HG03571 (cell line): ENCODE measurements around the gene CYP1B1.

Experiments used
- ATAC-seq: cut with Tn5 transposase; IDR thresholded peaks from one replicate; pipeline ENCODE4 v1.9.1; 2021; ENCODE audit not compliant: unreplicated experiment

The CYP1B1 gene

DNA sequence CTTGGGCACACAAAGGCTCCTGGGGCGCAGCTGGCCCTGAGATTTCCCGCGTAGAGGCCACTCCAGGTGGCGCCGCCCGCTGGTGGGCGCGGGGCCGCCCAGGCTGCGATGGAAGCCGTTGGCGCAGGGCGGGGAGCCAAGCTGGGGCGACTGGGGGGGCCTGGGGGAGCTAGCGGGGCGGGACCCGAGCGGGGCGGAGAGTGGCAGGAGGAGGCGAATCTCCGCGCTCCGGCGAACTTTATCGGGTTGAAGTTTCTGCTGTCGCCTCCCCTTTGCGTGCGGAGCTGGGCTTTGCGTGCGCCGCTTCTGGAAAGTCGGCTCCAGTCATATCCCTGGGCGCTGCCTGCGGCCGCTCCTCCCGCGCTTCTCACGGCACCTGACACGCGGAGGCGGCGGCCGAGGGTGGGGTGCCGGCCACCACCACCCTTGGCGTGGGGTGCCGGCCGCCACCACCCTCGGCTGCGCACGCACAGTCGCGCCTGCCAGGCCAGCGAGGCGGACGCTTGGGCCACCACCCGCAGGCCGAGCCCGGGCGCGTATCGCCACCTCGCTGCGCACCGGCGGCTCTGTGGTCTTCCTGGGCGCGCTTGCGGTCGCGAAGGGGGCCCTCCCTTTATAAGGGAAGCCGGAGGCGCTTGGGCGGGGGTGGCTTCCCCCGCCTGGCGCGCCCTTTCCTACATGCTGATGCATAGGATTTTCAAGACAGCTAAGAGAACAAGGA is 919 bp upstream of the CYP1B1 start:
- ATAC-seq: peak; percentile 56

DNA sequence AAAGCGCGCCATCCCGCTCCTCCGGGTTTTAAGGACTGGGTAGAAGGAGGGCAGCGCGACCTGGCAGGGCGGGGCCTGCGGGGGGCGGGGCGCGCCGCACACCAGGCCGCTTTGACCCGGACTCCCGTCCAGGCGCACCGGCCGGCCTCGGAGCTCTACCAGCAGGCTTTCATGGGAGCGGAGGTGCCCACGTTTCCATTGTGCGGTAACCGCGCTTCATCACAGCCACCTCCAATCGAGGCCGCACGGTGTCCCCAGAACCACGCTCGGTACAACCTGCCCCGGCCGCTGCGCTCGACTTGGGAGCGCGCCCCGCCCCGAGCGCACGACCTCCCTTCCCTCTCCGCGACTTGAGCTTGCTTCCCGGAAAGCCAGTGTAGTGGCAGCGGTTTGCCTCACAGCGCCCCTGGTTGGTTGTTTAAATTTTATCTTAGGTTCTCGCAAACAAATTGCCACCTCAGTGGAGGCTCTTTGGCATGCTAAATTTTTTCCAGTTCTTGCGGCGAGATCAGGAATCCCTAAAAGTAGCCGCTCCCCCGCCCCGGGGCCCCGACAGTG is 280 bp upstream of the CYP1B1 start:
- ATAC-seq: peak; percentile 47

DNA sequence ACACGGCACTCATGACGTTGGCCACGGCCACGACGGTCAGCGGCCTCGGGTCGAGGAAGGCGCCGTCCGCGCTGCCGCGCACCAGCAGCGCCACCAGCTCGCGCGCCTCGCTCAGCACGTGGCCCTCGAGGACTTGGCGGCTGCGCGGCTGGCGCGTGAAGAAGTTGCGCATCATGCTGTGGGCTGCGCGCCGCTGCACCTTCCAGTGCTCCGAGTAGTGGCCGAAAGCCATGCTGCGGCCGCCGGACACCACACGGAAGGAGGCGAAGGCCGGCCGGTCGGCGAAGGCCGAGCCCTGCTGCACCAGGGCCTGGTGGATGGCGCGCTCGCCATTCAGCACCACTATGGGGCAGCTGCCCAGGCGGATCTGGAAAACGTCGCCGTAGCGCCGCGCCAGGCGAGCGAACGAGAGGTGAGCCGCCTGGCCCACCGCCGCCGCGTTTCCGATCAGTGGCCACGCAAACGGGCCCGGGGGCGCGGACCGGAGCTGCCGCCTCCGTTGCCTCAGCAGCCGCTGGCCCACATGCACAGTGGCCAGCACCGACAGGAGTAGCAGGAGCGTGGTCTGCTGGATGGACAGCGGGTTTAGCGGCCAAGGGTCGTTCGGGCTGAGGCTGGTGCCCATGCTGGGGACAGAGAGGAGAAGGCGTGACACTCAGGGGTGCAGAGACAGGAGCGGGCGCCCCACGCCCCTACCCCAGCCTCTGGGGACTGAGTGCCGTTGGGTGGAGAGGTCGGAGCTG is 1.0 kb downstream of the CYP1B1 start:
- no peak for ATAC-seq

DNA sequence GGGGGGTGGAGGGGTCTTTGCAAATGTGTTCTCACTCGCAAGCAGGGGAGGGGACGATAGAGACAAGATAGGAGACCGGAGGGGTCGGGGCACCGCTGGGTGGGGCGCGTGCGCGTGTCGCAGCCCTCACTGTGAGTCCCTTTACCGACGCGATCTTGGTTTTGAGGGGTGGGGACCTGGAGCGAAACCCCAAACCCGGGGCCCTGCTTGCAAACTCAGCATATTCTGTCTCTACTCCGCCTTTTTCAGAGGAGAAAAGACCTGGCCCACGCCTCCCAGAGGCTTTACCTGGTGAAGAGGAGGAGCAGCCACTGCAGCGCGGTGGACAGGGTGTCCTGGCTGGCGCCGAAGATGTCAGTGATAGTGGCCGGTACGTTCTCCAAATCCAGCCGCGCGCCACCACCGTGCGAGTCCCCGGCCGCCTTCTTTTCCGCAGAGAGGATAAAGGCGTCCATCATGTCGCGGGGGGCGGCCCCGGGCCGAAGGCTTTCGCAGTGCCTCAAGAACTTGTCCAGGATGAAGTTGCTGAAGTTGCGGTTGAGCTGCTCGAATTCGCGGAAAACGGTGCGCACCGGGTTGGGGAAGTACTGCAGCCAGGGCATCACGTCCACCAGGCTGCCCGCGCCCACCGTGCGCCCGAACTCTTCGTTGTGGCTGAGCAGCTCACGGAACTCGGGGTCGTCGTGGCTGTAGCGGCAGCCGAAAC is 1.7 kb downstream of the CYP1B1 start:
- ATAC-seq: no peak

DNA sequence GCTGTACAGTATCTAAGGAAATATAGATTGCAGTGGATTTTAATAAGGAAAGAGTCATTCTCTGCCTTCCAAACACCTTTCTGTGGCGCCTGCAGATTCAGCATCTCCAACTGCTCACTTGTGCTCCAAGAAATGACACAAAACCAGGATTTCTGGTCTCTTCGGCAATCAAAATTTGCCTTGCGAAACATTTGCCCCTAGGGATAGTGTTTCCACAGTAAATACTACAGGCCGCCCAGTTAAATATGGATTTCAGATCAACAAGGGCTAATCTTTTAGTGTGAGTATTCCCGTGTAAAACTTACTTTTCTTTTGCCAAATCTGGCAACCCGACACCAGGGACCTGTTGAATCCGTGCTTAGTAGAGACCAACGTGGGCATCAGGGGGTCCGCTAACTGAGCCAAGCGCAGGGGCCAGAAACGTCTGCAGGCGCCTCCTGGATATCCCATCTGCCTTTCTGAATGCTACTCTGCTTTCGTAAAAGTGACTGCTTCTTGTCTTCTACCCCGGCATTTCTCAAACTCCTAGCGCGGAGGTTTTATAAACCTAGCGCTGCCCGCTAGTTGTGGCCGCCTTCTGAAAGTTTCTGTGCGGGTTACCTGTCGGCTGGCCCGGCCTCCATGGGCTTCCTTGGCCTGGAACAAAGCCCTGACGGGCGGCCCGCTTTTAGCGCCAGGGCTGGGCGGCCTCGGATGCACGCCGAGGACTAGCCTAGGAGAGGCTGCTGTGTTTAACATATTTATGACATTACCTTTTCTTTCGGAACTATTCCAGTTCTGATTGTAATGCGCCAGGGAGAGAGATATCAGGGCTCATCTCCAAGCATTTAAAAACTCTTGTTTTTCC is 2.5 kb downstream of the CYP1B1 start:
- ATAC-seq: no peak

DNA sequence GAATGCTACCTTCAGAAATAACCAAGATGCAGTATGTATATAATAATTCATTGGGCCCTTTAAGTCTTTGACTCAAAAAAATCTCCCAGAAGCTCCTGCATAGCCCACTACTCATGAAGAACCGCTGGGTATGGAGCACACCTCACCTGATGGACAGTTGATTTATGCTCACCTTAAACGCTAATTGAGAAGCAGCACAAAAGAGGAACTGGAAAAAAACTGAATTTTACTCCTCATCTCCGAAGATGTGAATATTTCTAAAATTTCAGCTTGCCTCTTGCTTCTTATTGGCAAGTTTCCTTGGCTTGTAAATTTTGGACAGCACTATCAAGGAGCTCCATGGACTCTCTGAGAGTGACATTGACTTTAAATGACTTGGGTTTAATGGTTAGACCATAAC is 5.5 kb downstream of the CYP1B1 start:
- no peak for ATAC-seq

DNA sequence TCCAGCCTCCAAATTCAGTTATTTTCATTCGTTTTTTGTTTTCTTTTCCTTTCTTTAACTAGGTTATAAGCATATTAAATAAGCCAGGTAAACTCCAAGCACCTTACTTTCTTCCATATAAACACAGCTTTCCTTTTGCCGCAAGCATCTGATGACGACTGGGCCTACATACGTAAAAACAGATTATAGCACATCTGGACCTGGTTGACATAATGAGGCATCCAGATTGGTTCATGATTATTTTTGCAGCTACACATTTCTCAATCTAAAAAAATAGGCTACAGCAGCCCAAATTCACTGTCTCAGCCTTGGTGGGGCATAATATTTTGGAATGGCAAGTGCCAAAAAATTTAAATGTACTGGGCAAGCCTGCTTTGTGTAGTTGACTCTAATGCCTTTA is 7.7 kb downstream of the CYP1B1 start:
- no peak for ATAC-seq

DNA sequence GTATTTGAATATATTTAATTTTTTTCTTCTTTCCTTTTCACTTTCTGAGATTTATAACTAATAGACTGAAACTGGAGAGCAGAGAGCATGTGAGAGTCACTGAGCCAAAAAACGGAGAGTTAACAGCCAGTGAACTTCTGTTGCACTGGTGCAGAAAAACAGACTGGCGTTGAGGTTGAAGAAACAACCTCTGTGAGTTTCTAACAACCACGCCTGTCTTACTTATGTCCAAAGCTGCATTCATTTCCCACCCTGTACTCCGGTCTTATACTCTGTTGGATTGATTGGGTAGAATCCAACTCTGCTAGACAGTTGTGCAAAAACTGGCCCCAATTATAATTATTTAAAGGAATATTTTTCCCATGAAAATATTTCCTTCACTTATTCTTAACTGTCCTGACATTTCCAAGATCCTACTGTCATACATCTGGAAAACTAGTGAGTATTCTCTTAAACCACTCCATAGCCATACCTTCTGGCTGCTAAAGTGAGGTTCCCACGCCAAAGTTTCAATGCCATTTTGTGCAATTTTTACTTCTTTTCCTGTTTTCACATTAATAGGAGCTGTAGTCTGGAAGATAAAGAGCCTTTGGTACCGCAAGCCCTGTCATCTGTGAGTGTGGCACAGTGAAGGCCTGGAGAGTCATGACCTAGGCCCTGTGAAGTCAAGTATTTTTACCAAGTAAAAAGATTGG is 9.4 kb downstream of the CYP1B1 start:
- no peak for ATAC-seq

DNA sequence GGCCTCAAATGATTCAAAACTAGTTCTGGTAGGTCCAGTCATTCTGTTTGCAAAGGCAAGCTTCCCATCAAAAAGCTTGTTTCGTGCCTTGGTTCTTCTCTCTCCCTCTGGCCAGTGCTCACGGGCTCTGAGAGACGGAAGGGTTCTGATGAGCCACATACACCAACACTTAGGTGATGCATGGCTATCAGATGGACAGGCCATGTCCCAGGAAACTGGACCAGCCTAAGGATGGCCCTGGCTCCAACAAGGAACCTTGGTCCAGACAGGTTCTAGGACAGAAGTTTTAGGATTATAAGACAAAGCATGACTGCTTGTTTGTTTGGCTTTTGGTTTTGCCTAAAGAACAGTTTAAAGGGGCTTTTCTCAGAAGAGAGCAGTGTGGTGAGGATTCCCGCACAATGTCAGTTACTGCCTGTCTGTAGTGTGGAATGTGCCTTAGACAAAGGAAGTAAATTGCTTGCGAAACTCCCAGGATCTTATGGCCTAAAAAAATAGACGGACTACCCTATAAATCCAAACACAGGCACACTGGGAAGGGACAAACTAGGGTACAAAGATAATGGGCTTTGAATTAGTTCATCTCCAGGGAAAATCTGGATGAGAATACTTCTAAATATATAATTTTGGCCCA is 10.3 kb downstream of the CYP1B1 start:
- ATAC-seq: no peak

DNA sequence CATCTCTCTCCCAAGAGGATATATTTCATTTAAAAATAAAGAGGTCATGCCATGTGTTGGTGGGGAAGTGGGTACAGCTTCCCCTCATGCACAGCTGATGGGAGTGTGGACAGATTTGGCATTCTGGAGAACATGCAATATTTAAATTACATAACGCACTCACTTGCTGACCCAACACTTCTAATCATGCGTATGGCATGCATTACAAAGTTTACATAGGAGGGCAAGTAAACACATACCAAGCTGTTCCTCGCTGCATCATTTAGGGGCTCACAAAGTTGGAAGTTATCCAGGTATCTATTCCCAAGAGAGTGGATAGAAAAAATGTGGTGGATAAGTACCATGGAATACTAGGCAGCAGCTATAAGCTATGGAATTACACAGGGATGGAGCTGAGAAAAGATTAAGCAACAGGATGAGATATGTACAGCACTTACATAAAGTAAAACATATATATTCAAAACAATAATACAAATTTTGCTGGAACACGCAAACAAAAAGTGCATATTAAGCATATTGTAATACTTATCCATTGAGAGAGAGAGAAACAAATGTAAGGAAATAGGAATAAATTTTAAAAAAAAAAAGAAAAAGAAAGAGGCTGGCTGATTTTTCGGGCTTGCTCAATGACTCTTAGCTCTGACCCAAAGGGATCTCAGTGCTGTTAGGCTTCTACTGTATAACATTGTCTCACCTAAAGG is 11.0 kb downstream of the CYP1B1 start:
- ATAC-seq: no peak

DNA sequence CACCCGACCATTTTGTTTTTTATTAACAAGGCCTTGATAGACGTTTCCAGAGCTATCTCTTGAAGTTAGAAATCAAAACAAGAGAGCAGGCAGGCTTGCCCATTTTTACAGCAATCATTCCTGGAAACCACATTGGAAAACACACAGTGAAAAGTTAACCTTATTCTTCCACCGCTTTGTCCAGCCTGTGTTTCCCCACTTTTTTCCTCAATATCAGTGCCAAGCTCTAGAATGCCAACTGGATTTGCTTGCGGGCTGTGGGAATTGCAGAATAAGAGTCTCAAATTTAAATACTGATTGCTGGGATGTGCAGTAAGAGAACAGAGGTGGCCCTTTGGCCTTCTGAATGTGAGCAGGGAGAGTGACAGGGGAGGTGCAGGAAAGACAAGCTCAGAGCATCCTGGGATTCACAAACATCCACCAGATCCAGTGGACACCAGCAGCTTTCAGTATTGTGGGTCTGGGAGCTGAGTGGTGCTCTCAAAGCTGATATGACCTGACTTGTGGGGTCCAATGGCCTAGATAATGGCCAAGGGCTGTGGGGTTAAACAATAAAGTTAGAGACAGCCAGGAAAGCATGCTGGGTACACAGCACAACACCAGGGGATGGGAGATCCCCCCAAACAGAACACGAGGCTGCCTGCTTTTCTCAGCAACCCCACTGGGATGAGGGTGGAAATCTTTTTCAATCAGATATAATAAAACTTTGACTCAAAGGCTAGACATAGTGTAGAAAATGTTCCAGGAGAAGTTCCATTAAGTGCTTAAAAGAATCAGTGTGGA is 15.5 kb downstream of the CYP1B1 start:
- ATAC-seq: no peak

DNA sequence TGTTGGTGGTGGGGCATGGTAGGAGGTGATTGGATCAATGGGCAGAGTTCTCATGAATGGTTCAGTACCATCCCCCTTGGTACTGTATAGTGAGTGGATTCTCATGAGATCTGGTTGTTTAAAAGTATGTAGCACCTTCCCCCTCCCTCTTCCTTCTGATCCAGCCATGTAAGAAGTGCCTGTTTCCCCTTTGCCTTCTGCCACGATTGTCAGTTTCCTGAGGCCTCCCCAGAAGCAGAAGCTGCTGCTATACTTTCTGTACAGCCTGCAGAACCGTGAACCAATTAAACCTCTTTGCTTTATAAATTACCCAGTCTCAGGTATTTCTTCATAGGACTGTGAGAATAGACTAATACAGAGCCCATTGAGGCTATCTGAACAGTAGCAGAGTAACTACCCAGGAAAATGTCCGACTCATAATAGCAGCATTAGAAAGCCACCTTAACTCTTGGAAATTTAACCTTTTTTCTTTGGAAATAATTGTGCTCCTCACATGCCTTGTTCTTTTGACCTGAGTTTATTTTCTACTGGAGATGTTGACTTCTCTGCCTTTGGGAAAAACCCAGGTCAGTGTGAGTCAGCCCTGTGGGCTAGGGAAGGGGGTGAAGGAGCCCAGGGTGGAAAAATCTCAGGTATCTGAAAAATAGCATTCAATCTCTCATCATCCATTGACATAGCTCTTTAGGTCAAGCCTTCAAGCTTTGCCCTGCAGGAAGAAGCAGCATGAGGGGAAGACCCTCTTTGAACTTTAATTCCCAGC is 18.1 kb downstream of the CYP1B1 start:
- ATAC-seq: no peak

DNA sequence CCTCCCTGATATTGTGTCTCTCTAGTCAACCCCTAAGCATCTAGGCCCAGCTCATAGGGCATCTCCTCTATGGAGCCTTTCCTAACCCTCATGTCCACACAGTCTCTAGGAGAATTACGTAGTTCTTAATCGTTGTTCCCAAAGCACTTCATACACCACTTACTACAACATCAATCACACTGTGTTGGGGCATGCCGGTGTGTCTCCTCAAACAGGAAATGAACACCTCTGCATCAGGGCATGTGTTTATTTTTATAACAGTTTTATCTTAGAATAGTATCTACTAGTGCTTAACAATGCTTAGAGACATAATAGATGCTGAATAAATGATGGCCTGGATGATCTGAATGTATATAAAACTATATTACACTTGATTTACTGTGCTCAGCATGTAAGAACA is 19.7 kb downstream of the CYP1B1 start:
- ATAC-seq: no peak

DNA sequence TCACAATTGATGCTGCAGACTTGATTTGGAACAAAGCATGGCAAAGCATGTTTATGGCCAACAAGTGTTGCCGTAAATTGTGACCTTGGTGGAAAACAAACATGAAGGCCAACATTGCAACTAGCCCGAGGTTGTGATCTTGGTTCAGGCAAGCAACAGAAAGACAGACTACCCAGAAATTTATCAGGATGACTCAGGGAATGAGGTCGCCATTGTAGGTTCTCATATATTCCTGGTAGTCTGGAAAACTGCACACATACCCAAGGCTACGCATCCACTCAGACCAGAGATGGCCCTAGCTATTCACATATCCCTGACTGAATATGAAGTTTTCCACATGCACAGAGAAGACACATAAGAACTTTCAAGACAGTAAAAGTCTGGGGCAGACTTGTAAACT is 30.1 kb downstream of the CYP1B1 start:
- no peak for ATAC-seq

DNA sequence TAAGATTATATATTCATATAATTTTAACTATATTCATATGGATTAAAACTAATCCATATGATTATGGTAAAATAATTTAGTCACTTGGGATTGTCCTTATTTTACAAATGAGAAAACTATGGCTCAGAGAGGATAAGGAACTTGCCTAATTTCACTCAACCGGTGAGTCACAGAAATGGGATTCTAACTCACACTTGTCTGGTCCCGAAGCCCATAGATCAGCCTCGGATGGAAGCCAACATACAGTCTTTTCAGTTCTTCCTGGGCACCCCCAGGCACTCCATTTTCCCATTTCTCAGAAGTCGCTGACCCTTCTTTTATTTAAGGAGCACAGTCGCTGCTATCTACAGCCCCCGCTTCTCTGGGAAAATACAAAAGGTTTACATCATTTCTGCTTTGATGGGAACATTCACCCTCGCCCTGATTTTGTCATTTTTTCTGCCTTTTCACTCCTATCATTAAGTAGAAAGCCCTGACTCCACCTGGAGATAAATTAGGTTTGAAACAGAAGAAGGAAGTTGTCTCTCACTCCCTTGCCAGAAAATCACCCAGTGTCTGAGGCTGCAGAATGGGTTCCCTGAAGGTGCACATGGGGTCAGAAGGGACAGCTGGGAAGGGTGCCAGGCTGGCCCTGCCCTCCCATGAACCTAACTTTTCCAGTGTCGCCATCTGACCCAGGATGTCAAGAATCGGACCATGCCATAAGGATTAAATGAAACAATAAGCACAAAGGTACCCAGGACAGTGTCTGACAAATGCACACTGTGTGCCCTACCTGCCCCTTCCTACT is 36.6 kb downstream of the CYP1B1 start:
- ATAC-seq: no peak

DNA sequence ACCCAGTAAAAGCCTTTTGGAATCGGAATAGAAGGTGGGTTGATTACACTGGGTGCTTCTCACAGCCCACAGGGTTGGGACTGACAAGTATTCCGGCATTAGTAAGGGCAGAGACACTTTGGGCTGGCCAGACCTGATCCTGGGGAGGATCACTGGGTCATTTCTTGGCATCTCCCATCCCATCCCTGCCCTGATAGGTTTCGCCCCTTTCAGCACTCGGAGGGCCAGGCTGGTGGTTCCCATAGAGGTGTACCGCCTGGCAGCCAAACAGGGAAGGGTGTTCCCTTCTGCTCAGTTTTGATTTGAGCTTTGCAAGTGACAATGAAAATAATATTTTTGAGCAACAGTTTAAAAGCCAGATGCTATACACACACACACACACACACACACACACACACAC is 37.3 kb downstream of the CYP1B1 start:
- ATAC-seq: no peak
